NCI-H82 treated with DMSO at 0.1 percent for 48 hours (cell line): ENCODE measurements around the gene PCSK4.
A peak's percentile ranks its signal among the peaks of the same experiment; 100 is the strongest.
"Not testable (repeated sequence)": the region's sequence is repeated elsewhere in the genome, so short reads cannot be mapped to it uniquely, and the experiment has no call there.

ENCODE experiments used
- DNase-seq: peaks from one replicate; lab custom pipeline; 2025; ENCODE audit not compliant: unreplicated experiment; lab: John Stamatoyannopoulos, UW

PCSK4 gene

DNA sequence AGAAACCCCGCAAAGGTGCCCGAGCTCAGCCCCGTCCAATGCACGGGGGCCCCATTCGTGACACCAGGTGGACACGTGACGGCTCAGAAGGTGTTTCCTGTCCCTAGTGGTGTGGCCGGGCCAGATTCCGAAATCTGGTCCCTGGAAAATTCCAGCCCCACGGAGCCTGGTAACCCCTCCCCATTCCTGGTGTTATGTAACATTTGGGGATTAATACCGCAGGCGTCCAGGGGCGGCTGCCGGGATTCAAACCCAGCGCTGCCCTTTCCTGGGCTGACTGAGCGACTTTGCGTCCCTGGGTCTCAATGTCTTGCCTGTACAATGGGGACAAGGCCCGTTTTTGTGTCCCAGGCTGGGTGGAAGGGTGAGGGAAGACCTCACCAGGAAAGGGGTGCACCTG lies 32.7 kb upstream of the PCSK4 start:
- no peak for DNase-seq

DNA sequence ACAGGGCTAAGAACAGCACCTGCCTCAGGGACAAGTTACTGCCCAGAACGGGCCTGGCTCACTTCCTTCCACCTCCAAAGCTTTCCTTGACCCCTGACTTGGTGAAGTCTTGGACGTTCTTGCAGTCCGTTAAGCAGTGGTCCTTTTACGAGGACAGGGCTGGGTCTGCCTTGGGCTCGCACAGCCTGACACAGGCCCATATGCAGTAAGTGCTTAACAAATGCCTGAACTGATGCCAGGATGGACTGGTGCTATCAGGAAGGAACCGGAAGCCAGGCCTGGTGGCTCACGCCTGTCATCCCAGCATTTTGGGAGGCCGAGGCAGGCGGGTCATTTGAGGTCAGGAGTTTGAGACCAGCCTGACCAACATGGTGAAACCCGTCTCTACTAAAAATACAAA lies 31.9 kb upstream of the PCSK4 start:
- no peak for DNase-seq

DNA sequence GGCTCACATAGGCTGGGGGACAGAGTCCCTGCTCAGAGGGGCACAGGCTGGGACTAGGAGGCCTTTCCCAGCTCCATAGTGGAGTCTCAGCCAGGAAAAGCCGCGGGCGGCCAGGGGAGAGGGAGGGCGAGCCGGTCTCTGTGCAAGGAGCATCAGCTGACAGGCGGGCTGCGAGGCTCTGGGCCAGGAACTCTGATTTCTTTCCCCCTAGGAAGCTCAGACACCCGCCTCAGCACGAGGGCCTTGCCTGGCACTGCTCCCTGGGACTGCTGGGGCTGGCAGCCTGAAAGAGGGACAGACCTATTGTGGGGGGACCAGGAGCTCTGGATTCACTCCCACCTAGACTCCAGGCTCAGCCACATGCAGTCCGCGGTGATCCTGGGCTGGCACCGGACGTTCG lies 31.5 kb upstream of the PCSK4 start:
- DNase-seq = no peak

DNA sequence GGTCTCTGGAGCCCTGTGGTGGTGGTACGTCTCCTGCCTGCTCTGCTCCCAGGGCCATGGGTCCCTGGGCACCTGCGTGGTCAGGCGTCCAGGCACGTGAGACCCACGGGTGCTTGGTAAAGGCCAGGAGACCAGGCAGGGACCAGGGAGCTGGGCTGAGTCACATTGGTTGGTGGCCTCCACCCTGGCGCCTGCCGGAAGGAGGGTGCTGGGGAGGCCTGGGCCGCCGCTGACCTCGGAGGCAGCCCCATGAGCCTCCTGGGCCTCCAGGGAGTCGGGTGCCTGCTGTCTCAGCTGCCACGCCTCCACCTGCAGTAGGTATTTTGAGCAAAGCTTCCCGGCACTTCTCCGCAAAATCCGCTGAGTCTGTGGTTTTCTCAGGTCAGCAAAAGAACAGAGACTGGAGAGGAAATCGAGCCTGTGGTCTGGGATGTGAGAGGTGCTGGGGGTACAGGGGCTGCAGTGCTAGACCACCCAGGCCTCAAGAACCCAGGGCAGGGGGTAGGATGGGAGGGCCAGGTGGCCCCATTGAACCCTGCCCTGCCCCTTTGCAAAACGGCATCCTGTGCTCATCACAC lies 30.1 kb upstream of the PCSK4 start:
- DNase-seq = no peak

DNA sequence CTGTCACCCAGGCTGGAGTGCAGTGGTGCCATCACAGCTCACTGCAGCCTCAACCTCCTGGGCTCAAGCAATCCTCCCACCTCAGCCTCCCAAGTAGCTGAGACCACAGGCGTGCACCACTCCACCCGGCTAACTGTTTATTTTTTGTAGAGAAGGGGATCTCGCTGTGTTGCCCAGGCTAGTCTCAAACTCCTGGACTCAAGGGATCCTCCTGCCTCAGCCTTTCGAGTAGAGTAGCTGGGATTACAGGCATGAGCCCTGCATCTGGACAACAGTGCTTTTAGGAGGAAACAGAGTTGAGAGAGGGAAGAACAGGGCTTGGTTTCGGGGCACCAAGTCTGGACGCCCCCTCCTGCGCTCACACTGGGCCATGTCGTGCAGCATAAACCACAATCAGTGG lies 29.7 kb upstream of the PCSK4 start:
- not testable (repeated sequence) for DNase-seq

DNA sequence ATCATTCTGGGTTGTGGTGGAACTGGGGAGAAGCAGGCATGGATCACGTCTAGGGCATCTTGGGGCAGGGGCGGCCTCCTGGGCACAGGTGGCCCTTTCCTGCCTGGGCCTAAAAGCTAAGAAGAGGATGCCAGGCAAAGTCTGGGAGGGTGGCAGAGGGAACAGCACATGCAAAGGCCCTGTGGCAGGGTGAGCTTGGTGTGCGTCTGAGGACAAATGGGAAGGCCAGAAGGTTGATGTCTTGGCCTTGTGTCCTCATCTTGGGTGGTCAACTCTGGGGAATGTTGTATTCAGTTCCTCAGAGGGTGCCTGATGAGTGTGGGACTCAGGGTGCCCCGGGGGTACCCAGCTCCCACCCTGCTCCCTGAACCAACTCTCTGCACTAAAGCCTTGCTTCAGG lies 28.3 kb upstream of the PCSK4 start:
- DNase-seq = no peak

DNA sequence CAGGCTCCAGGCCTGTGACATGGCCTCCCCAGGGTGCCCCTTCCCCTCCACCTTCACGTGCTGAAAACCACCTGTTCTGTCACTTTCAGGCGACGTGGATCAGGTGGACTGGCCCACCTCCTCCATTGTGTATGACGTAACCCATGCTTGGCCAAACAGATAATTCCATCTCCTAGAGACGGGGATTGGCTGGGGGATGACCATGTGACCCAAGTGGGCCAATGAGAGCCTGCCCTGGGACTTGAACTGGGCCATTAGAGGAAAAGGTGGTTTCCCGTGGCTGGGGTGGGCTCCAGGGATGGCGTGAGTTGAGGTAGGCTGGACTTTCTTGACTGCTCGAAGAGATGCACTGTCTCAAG lies 26.2 kb upstream of the PCSK4 start:
- no peak for DNase-seq

DNA sequence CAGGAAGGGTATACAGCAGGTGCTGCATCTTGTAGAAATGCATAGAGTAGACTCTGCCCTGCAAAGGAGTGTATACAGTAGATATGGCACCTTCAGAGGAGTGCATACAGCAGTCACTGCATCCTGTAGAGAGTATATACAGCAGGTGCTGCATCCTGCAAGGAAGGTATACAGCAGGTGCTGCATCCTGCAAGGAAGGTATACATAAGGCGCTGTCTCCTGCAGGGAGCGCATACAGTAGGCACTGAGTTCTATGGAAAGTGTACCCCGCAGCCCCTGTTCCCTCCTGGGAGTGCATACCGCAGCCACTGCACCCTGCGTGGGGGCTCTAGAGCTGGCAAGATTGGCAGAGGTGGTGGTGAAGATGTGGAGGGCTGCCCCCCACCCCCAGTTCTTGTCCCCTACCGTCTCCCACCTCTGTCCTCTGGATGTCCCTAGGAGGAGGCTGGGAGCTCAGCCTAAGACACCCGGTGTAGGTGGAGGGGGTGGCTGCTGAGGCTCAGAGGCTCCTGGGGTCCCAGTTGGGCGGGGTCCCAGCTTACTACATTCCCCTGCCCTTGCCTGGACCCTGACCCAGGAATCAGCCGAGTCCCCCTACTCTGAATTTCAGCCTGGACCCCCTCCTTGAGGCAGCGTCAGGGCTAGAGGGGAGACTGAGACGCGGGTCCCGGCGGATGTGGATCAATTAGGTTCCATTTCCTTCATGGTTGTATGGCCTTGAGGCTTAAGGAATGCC lies 25.0 kb upstream of the PCSK4 start:
- DNase-seq = no peak

DNA sequence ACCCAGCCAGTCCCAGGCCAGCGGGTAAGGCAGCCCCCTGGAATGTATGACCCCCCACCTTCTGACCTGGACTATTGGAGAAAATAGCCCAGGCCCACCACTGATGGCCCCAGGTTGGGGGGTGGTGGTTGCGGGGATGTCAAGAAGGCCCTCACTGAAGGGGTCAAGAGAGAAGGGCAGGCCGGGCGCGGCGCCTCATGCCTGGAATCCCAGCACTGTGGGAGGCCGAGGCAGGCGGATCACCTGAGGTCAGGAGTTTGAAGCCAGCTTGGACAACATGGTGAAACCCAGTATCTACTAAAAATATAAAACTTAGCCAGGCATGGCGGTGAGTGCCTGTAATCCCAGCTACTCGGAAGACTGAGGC lies 24.1 kb upstream of the PCSK4 start:
- no peak for DNase-seq

DNA sequence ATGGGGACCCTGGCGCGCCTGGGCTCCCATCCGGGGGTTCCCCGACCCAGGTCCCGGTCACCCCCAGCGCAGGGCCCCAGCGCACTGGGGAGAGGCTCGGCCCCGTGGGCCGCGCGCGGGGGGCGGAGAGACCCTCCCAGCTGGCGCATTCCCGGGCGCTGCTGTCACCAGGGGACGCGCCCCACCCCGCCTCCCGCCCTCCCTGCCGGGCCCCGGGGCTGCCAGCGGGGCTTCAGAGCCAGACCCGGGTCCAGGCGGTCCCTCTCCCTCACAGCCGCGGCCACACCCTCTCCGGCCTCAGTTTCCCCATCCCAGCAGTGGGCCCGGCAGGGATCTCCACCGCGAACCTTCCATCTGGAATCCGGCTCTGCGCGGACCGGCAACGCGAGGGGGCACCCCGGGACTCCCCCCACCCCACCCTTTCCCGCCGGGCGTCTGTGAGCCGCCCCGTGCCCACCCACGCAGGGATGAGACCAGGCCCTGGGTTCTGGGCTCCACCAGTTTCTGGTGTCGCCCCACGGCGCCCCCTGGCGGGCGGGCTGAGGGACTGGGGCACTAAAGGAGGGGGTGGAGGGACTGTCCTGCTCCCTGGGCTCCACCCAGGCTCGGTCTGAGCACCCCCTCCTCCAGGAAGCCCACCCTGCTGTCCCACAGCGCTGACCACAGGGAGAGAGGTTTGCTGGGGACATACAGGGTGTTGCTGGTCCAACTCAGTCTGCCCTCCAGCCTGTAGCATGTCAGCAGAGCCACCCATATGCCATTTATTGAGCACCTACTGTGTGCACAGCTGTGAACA lies 23.5 kb upstream of the PCSK4 start:
- DNase-seq = no peak

DNA sequence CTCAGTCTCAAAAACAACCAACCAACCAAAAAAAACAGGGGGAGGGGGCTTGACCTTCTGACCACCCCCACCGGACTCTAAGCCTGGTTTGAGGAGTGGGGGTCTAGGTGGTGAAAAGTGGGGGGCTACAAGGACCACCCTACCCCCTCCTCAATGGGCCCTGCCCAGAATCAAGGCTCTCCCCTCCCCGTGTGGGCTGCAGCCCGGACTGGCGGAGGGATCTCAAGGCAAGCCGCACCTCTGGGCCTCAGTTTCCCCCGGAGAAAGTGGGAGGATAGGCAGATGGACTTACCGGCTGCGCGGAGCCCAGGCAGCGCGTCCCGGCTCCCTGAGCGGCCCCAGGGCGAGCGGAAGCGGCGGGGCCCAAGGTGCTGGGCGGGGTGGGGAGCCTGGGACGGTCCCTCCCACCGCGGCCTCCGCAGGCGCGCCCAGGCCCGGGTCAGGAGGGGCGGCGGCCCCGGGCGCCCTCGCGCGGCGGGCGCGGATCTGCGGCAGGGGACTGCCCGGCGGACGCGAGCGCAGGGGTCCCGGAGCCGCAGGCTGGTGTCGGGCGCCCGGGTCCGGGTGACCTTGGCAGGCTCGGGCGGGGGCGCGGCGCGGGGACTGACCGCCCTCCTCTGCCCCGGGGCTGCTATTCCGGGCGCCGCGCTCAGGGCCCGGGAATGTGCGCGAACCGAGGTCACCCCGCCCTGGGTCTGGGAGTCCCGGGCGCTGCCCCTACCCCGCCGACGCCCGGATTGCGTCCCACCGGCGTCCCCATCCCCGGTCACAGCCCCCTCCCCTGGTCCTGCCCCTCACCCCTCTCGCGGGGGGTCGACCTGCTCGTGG lies 22.7 kb upstream of the PCSK4 start, which contains the start of gene ADAMTSL5:
ADAMTSL5 (minus strand) TSS at position 349 of the 828 bp plus-strand sequence. CDS start 2,076 bp downstream, outside the sequence.
- DNase-seq = no peak

DNA sequence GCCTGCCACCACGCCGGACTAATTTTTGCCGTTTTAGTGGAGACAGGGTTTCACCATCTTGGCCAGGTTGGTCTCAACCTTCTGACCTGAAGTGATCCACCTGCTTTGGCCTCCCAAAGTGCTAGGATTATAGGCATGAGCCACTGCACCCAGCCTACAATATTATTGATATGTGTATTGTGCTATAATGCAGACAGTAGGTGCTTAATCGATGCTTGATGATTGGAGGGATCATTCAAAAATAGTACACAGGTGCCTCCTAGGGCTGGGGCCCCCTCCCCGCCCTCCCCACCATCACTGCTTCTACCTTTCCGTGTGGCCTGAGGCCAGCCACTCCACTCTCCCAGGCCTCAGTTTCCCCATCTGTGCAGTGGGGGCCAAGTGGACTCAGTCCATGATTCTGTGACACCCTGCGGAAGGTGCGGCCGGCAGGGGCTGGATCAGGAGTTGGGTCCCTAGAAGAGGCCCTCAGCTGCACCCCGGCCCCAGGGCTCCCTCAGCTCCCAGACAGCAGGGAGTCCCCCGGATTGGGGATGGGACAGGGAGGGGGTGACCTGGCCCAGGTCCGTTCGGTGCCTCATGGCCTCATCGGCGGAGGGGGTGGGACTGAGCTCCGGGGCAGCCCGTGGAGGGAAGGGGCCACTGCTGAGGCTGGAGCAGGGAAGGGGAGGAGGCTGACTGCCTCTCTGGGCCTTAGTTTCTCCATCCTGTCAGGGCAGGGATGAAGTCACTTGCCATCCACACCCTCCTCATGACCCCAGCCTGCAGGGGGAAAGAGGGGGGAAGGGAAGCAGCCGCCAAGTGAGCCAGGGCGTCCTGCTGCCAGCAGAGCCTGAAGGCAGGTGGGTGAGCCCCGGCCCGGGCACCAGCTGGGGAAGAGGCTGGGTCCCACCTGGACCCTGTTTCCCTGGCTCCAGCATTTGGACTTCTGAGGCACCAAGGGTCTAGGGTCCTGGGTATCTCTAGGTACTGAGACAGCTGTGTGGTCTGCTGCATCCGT lies 21.5 kb upstream of the PCSK4 start:
- DNase-seq = no peak

DNA sequence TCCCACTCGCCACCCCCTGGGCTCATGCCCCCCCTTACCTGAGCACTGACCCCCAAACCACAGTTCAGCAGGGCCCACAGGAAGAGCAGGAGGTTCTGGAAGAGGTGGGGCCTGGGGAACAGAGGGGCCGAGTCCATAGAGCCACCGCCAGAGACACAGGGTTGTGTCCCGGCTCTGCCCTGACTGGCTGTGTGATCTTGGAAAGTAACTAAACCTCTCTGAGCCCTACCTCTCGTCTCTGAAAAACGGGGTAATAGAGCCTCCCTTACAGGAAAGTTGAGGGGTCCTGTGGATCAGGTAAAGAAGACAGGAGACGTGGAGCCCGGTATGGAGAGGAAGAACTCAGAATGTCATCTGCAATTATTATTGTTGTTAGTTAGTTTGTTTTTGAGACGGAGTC lies 20.7 kb upstream of the PCSK4 start:
- DNase-seq = no peak

DNA sequence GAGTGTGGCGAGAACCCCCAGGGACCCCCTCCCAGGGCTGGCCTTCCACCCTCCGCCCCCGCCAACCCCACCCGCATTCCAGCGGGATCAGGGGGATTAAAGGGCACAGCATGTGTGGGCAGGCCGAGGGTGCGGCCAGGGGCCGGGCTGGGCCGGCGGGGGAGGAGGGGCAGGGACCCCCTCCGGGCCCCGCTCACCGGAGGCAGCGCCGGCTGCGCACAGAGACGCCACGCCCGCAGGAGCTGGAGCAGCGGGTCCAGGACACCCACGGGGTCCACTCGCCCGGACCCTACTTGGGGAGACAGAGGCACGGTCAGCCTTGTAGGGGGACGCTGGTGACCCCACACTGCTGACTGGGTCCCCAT lies 20.3 kb upstream of the PCSK4 start:
- DNase-seq = no peak

DNA sequence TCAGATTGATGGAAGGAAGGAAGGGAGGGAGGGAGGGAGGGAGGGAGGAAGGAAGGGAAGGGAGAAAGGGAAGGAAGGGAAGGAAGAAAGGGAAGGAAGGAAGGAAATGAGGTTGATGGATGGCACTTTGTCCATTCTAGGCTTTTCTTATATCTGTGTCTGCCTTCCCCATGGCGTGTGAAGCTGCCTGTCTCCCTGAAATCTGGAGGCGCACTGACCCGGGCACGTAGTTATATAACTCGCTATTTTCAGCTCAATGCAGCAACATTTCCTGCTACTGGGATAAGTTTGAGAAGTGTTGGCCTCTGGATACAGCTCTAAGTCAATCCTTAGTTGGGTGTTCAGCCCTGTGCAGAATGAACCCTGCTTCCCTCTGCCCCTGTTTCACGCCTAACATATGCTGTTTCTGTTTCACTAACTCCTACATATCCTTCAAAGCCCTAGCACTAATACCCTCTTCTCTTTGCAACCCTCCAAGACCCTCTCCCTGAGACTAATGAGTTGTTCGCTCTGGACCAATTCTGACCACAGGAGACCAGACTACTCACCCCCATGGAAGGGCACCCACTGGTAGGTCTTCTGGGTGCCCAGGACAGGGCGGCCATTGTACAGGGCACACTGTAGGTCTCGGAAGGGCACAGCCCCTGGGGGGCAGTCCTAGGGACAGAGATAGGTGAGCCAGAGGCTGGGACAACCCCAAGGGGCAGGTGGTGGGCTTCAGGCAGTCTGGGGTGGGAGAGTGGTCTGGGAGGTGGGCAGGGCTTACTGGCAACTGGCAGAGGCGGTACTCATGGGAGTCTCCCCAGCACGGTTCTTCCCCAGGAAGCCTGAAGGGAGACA lies 19.7 kb upstream of the PCSK4 start:
- no peak for DNase-seq

DNA sequence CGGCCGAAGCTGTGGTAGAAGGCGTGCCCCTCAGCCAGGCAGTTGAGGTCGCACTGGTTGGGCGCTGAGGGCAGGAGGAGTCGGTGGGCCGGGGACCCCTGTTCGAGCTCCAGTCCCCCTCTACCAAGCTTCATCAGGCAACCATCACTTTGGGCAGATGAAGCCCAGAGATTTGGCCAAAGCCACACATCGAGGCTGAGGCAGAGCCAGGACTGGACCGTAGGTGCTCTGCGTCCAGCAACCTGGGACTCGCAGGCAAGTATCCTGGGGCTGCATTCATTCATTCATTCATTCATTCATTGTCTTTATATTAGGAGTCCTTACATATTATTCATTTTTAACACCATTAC lies 18.3 kb upstream of the PCSK4 start:
- DNase-seq = no peak

DNA sequence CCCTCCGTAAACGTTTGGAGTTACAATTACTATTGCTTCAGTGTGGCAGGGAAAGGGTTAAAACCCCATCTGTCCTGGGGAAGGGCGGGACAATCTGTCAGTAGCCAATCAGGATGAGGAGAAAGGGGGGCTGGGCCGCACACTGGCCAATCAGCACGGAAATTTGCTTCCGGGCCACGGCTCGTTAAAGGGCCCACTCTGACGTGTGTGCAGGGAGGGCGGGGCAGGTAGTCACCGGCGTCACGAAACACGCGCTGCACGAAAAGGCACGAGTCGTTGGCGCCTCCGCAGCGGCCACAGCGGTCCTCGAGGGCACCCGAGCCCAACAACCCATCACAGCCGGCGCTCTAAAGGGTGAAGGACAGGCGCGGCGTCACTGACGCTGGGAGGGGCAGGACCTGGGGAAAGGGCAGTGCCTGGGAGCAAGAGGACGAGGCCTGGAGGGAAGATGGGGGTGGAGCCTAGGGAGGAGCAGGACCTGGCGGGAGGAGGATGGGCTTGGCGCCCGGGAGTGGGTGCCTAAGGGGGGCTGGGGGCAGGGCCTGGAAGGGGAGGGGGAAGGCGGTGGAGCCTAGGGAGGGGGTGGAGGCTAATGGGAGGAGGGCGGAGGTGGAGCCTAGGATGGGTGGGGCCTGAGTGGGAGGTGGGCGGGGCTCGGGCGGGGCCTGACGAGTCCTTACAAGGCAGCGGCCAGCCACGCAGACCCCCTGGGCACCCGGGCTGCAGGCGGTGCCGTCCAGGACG lies 17.8 kb upstream of the PCSK4 start:
- DNase-seq = peak; percentile 85

DNA sequence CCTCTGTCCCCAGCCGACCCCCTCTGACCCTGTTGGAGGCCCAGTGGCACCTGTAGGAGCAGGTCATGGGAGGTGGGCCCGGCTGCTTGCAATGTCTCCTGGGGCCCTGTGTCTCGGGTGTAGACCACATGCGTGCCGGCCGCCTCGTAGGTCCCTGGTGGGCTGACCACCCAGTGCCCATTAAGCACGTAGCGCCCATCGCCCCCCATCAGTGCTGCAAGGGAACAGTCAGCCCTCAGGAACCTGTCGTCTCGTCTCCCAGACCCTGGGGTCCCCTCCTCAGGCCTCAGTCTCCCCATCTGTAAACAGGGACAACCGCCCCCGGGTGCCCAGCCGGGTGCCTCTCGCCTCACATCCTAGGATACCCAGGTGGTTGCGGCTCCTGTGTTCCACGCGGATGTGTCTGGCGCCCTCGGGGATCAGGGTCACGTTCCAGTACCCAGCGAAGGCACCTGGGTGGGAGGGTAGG lies 17.1 kb upstream of the PCSK4 start:
- DNase-seq = no peak
